WTC11 (cell line): ENCODE results near the gene KIF6.

Experiments
- CBFB ChIP-seq: sonication (generic); formaldehyde crosslinking; IDR thresholded peaks from 2 replicates; pipeline ENCODE4 v1.8.1; 2022; ENCODE audit warnings: mild to moderate bottlenecking, low read depth, missing genetic modification reagents
- JUN ChIP-seq: sonication (generic); formaldehyde crosslinking; IDR thresholded peaks from 2 replicates; pipeline ENCODE4 v1.8.0; 2023; ENCODE audit warnings: mild to moderate bottlenecking, missing genetic modification reagents
- NR2C2 ChIP-seq: sonication (generic); formaldehyde crosslinking; IDR thresholded peaks from 2 replicates; pipeline ENCODE4 v1.8.0; 2022; ENCODE audit warnings: mild to moderate bottlenecking, missing genetic modification reagents
- SP1 ChIP-seq: sonication (generic); formaldehyde crosslinking; conservative IDR thresholded peaks from 2 replicates; pipeline ENCODE4 v1.8.1; 2022; ENCODE audit warnings: missing genetic modification reagents
- TEAD4 ChIP-seq: sonication (generic); formaldehyde crosslinking; IDR thresholded peaks from 2 replicates; pipeline ENCODE4 v1.8.0; 2022; ENCODE audit warnings: mild to moderate bottlenecking, missing genetic modification reagents
- TP53 ChIP-seq: sonication (generic); formaldehyde crosslinking; IDR thresholded peaks from 2 replicates; pipeline ENCODE4 v1.8.1; 2023; ENCODE audit warnings: mild to moderate bottlenecking, missing genetic modification reagents
- ZNF121 ChIP-seq: sonication (generic); formaldehyde crosslinking; IDR thresholded peaks from 2 replicates; pipeline ENCODE4 v1.8.0; 2023; ENCODE audit warnings: missing genetic modification reagents
- ZNF232 ChIP-seq: sonication (generic); formaldehyde crosslinking; IDR thresholded peaks from 2 replicates; pipeline ENCODE4 v1.8.0; 2022; ENCODE audit warnings: mild to moderate bottlenecking, missing genetic modification reagents
- TF ChIP-seq, protein P1 (sequence below): fragments of 200-600 bp; IDR thresholded peaks from 2 replicates; pipeline ENCODE4 v1.8.0; 2022; ENCODE audit warnings: antibody characterized with exemption
- TF ChIP-seq, protein P2 (sequence below): sonication (generic); formaldehyde crosslinking; IDR thresholded peaks from 2 replicates; pipeline ENCODE4 v1.8.1; 2023; ENCODE audit warnings: mild to moderate bottlenecking, missing genetic modification reagents
- TF ChIP-seq, protein P3 (sequence below): fragments of 250-450 bp; sonication (Bioruptor Pico); IDR thresholded peaks from 2 replicates; pipeline ENCODE4 v1.9.0; 2021; ENCODE audit warnings: mild to moderate bottlenecking, borderline replicate concordance
- TF ChIP-seq, protein P4 (sequence below): sonication (generic); formaldehyde crosslinking; IDR thresholded peaks from 2 replicates; pipeline ENCODE4 v1.8.1; 2022; ENCODE audit warnings: mild to moderate bottlenecking, moderate library complexity, missing genetic modification reagents
- TF ChIP-seq, protein P5 (sequence below): sonication (generic); formaldehyde crosslinking; IDR thresholded peaks from 2 replicates; pipeline ENCODE4 v1.8.0; 2022; ENCODE audit warnings: mild to moderate bottlenecking, missing genetic modification reagents

DNA sequence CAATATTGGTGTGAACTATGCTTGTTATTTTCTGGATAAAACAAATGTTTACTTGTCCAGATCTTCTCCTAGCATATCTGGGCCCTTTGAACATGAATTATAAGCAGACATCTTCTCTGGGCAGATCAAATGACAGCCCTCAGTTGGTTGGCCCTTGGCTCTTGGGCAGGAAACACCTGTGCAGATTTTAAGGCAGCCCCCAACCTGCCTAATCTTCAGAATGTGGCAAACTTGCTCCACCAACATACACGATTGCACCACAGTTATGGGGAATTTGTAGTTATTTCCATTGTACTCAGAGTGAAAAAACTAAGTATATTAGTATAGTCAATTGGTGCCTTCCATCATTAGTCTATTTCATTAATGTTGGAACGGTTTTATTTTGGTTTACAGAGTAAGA is 307.8 kb downstream of the KIF6 start:
- TF ChIP-seq NR2C2 (no peak), ZNF232 (CRISPR knock-in tag) (no peak), TEAD4 (CRISPR knock-in tag) (no peak), JUN (CRISPR knock-in tag) (no peak), ZNF121 (no peak), SP1 (CRISPR knock-in tag) (no peak), TP53 (no peak), CBFB (CRISPR knock-in tag) (no peak)
- TF ChIP-seq, protein P1, sequence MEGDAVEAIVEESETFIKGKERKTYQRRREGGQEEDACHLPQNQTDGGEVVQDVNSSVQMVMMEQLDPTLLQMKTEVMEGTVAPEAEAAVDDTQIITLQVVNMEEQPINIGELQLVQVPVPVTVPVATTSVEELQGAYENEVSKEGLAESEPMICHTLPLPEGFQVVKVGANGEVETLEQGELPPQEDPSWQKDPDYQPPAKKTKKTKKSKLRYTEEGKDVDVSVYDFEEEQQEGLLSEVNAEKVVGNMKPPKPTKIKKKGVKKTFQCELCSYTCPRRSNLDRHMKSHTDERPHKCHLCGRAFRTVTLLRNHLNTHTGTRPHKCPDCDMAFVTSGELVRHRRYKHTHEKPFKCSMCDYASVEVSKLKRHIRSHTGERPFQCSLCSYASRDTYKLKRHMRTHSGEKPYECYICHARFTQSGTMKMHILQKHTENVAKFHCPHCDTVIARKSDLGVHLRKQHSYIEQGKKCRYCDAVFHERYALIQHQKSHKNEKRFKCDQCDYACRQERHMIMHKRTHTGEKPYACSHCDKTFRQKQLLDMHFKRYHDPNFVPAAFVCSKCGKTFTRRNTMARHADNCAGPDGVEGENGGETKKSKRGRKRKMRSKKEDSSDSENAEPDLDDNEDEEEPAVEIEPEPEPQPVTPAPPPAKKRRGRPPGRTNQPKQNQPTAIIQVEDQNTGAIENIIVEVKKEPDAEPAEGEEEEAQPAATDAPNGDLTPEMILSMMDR, result no peak
- TF ChIP-seq, protein P2, sequence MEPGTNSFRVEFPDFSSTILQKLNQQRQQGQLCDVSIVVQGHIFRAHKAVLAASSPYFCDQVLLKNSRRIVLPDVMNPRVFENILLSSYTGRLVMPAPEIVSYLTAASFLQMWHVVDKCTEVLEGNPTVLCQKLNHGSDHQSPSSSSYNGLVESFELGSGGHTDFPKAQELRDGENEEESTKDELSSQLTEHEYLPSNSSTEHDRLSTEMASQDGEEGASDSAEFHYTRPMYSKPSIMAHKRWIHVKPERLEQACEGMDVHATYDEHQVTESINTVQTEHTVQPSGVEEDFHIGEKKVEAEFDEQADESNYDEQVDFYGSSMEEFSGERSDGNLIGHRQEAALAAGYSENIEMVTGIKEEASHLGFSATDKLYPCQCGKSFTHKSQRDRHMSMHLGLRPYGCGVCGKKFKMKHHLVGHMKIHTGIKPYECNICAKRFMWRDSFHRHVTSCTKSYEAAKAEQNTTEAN (CRISPR knock-in tag), result no peak
- TF ChIP-seq, protein P3, sequence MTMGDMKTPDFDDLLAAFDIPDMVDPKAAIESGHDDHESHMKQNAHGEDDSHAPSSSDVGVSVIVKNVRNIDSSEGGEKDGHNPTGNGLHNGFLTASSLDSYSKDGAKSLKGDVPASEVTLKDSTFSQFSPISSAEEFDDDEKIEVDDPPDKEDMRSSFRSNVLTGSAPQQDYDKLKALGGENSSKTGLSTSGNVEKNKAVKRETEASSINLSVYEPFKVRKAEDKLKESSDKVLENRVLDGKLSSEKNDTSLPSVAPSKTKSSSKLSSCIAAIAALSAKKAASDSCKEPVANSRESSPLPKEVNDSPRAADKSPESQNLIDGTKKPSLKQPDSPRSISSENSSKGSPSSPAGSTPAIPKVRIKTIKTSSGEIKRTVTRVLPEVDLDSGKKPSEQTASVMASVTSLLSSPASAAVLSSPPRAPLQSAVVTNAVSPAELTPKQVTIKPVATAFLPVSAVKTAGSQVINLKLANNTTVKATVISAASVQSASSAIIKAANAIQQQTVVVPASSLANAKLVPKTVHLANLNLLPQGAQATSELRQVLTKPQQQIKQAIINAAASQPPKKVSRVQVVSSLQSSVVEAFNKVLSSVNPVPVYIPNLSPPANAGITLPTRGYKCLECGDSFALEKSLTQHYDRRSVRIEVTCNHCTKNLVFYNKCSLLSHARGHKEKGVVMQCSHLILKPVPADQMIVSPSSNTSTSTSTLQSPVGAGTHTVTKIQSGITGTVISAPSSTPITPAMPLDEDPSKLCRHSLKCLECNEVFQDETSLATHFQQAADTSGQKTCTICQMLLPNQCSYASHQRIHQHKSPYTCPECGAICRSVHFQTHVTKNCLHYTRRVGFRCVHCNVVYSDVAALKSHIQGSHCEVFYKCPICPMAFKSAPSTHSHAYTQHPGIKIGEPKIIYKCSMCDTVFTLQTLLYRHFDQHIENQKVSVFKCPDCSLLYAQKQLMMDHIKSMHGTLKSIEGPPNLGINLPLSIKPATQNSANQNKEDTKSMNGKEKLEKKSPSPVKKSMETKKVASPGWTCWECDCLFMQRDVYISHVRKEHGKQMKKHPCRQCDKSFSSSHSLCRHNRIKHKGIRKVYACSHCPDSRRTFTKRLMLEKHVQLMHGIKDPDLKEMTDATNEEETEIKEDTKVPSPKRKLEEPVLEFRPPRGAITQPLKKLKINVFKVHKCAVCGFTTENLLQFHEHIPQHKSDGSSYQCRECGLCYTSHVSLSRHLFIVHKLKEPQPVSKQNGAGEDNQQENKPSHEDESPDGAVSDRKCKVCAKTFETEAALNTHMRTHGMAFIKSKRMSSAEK (CRISPR knock-in tag), result no peak
- TF ChIP-seq, protein P4, sequence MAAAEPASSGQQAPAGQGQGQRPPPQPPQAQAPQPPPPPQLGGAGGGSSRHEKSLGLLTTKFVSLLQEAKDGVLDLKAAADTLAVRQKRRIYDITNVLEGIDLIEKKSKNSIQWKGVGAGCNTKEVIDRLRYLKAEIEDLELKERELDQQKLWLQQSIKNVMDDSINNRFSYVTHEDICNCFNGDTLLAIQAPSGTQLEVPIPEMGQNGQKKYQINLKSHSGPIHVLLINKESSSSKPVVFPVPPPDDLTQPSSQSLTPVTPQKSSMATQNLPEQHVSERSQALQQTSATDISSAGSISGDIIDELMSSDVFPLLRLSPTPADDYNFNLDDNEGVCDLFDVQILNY (CRISPR knock-in tag), result no peak
- TF ChIP-seq, protein P5, sequence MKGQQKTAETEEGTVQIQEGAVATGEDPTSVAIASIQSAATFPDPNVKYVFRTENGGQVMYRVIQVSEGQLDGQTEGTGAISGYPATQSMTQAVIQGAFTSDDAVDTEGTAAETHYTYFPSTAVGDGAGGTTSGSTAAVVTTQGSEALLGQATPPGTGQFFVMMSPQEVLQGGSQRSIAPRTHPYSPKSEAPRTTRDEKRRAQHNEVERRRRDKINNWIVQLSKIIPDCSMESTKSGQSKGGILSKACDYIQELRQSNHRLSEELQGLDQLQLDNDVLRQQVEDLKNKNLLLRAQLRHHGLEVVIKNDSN (CRISPR knock-in tag), result no peak
